B cell (primary cell): ENCODE measurements around the gene SLC25A5.

ENCODE experiments used
- CTCF ChIP-seq: fragments of 200-600 bp; IDR thresholded peaks from one replicate; pipeline ENCODE4 v1.8.0; 2022; ENCODE audit warnings: antibody characterized with exemption, mild to moderate bottlenecking
- EZH2 ChIP-seq: IDR thresholded peaks from 2 replicates; pipeline ENCODE4 v1.6.1; 2012; ENCODE audit warnings: borderline replicate concordance, low read depth, mild to moderate bottlenecking, moderate library complexity, low read length; ENCODE audit not compliant: insufficient read depth, poor library complexity, severe bottlenecking

- TF ChIP-seq CTCF: no peak
- no peak for TF ChIP-seq EZH2
These were observed 50.1 kb downstream of the SLC25A5 start for GRCh38 chrX:119518371-119518770.
